SK-N-SH (cell line): ENCODE measurements around the gene TTC3. TPM values are rescaled to one million over a fixed set of nuclear protein-coding genes. Genes with fewer than 3 reads are reported as not detected.

Source experiments
- CTCF ChIA-PET: fragments of 300-600, 350-600 bp; formaldehyde crosslinking; extraction: SDS; loops from one replicate; lab custom pipeline; 2021; lab: Yijun Ruan, JAX
- POLR2A ChIA-PET: fragments of 350-600 bp; sonication (Branson Sonifier 250); formaldehyde crosslinking; extraction: SDS; loops from one replicate; lab custom pipeline; 2020; ENCODE audit warnings: antibody characterized with exemption, inconsistent platforms; lab: Yijun Ruan, JAX
- DNase-seq: peaks from one replicate; pipeline ENCODE4 v3.0.0; 2012
- H2AFZ ChIP-seq: fragments of 200-600 bp; sonication (generic); 2 replicates; pipeline ENCODE4 v1.8.1; 2016; ENCODE audit warnings: antibody characterized with exemption, mild to moderate bottlenecking, low read depth
- H3F3A ChIP-seq: fragments of 200-600 bp; sonication (generic); replicated peaks from 2 replicates; pipeline ENCODE3; 2016; ENCODE audit warnings: antibody characterized with exemption, mild to moderate bottlenecking; ENCODE audit not compliant: insufficient read depth
- H3K27ac ChIP-seq, 2 experiments: fragments of 200-500 bp in 1 of 2; fragments of 200-600 bp in 1 of 2; sonication (Bioruptor generic) in 1 of 2; sonication (generic), shearing (Covaris generic) in 1 of 2; 2 replicates each; pipeline versions ENCODE4 v1.5.1 to v1.6.1; 2014 to 2016; ENCODE audit warnings: low read depth in 2 of 2, inconsistent platforms in 1 of 2, low read length in 1 of 2, mild to moderate bottlenecking in 1 of 2, mixed read lengths in 1 of 2
- H3K27me3 ChIP-seq: fragments of 200-600 bp; sonication (generic), shearing (Covaris generic); 2 replicates; pipeline ENCODE4 v1.6.1; 2016; ENCODE audit warnings: mixed run types; ENCODE audit not compliant: insufficient read depth
- H3K36me3 ChIP-seq, 2 experiments: fragments of 200-500 bp in 1 of 2; fragments of 200-600 bp in 1 of 2; sonication (Bioruptor generic) in 1 of 2; sonication (generic) in 1 of 2; replicated peaks in 1 of 2; 2 replicates each; pipeline versions ENCODE3 to v1.5.1; 2014 to 2016; ENCODE audit warnings: low read length in 1 of 2, mild to moderate bottlenecking in 1 of 2; ENCODE audit not compliant: insufficient read depth in 2 of 2, control insufficient read depth in 1 of 2
- H3K4me1 ChIP-seq, 2 experiments: fragments of 200-500 bp in 1 of 2; fragments of 200-600 bp in 1 of 2; sonication (Bioruptor generic) in 1 of 2; sonication (generic), shearing (Covaris generic) in 1 of 2; 2 replicates each; pipeline versions ENCODE4 v1.5.1 to v1.6.1; 2014 to 2016; ENCODE audit warnings: low read depth in 1 of 2, low read length in 1 of 2, mixed run types in 1 of 2; ENCODE audit not compliant: insufficient read depth in 2 of 2, control insufficient read depth in 1 of 2
- H3K4me2 ChIP-seq: fragments of 200-600 bp; sonication (generic), shearing (Covaris generic); 2 replicates; pipeline ENCODE4 v1.6.1; 2017; ENCODE audit warnings: mixed run types
- H3K4me3 ChIP-seq, 2 experiments: fragments of 200-500 bp in 1 of 2; fragments of 200-600 bp in 1 of 2; sonication (Bioruptor generic) in 1 of 2; sonication (generic), shearing (Covaris generic) in 1 of 2; 2 replicates each; pipeline versions ENCODE4 v1.5.1 to v1.8.1; 2014 to 2016; ENCODE audit warnings: low read depth in 2 of 2, inconsistent platforms in 1 of 2, low read length in 1 of 2, mild to moderate bottlenecking in 1 of 2, mixed read lengths in 1 of 2, moderate library complexity in 1 of 2
- H3K79me2 ChIP-seq: fragments of 200-600 bp; sonication (generic); 2 replicates; pipeline ENCODE4 v1.8.1; 2017; ENCODE audit warnings: mild to moderate bottlenecking; ENCODE audit not compliant: insufficient read depth
- H3K9ac ChIP-seq: fragments of 200-600 bp; sonication (generic); 2 replicates; pipeline ENCODE4 v1.6.1; 2017; ENCODE audit warnings: mixed run types
- H3K9me2 ChIP-seq: fragments of 200-600 bp; sonication (generic); 2 replicates; pipeline ENCODE4 v1.6.1; 2017; ENCODE audit warnings: mixed run types
- H3K9me3 ChIP-seq: fragments of 200-600 bp; sonication (generic); 2 replicates; pipeline ENCODE4 v1.6.1; 2017; ENCODE audit warnings: mixed run types, mild to moderate bottlenecking, moderate library complexity
- H4K20me1 ChIP-seq: fragments of 200-600 bp; sonication (generic); 2 replicates; pipeline ENCODE4 v1.6.1; 2017; ENCODE audit warnings: mild to moderate bottlenecking, mixed run types; ENCODE audit not compliant: insufficient read depth
- CHD2 ChIP-seq: fragments of 150-350 bp; IDR thresholded peaks from 2 replicates; pipeline ENCODE4 v1.6.1; 2018; ENCODE audit warnings: low read length; ENCODE audit not compliant: partially characterized antibody
- CTCF ChIP-seq: fragments of 200-600 bp; sonication (generic); IDR thresholded peaks from 2 replicates; pipeline ENCODE4 v1.6.1; 2017; ENCODE audit warnings: antibody characterized with exemption, mild to moderate bottlenecking, moderate library complexity
- ELF1 ChIP-seq: IDR thresholded peaks from 2 replicates; pipeline ENCODE4 v1.4.0; 2012
- EP300 ChIP-seq, 2 experiments: IDR thresholded peaks; 2 replicates each; pipeline versions ENCODE4 v1.4.0 to v1.6.1; 2012; ENCODE audit warnings: borderline replicate concordance in 1 of 2, low read depth in 1 of 2, low read length in 1 of 2
- GATA2 ChIP-seq: sonication (generic); formaldehyde crosslinking; IDR thresholded peaks from 2 replicates; pipeline ENCODE4 v1.5.0; 2020; ENCODE audit warnings: mild to moderate bottlenecking, missing genetic modification reagents
- MAX ChIP-seq: IDR thresholded peaks from 2 replicates; pipeline ENCODE4 v1.4.0; 2012; ENCODE audit warnings: low read depth
- MEF2A ChIP-seq: IDR thresholded peaks from 2 replicates; pipeline ENCODE4 v1.4.0; 2012; ENCODE audit warnings: low read depth, borderline replicate concordance
- PBX3 ChIP-seq: IDR thresholded peaks from 2 replicates; pipeline ENCODE4; 2012
- POLR2AphosphoS5 ChIP-seq: IDR thresholded peaks from 2 replicates; pipeline ENCODE4 v1.6.1; 2012; ENCODE audit warnings: low read depth, low read length
- RAD21 ChIP-seq: IDR thresholded peaks from 2 replicates; pipeline ENCODE4 v1.6.1; 2012; ENCODE audit warnings: mild to moderate bottlenecking, low read length
- RFX5 ChIP-seq: IDR thresholded peaks from 2 replicates; pipeline ENCODE4 v1.6.1; 2012; ENCODE audit warnings: mild to moderate bottlenecking, improper control_type of control experiment, low read length
- TAF1 ChIP-seq: IDR thresholded peaks from 2 replicates; pipeline ENCODE4 v1.6.1; 2012; ENCODE audit warnings: low read depth, mild to moderate bottlenecking, low read length, moderate library complexity, borderline replicate concordance
- TCF12 ChIP-seq: IDR thresholded peaks from 2 replicates; pipeline ENCODE4 v1.4.0; 2012
- USF1 ChIP-seq: IDR thresholded peaks from 2 replicates; pipeline ENCODE4 v1.4.0; 2012; ENCODE audit warnings: low read depth, borderline replicate concordance
- ZBTB33 ChIP-seq: IDR thresholded peaks from 2 replicates; pipeline ENCODE4 v1.4.0; 2012; ENCODE audit warnings: low read depth, borderline replicate concordance
- WGBS: methylation state at CpG from one replicate; pipeline ENCODE4 v1.1.6; 2017; ENCODE audit warnings: low lambda C conversion rate; 5-methylcytosine and 5-hydroxymethylcytosine counted together
- polyA plus RNA-seq, 3 experiments: library from polyadenylated mRNA; depleted of rRNA; stranded (reverse); fragments of >200 nt; gene quantifications; 2 replicates each; pipeline ENCODE4 v1.2.3, GENCODE V29; 2012

Gene TTC3
- polyA plus RNA-seq, 1 of the 3 experiments (the other 2 are of a cell fraction), result 35.7 TPM

GRCh38 chr21:37237764-37238163 lies 164.7 kb downstream of the TTC3 start:
- ChIA-PET CTCF (no interaction called here), POLR2A (no interaction called here)
- peaks cover 16% of the 10 kb centered on the region for H4K20me1 ChIP-seq
- no peaks in the 10 kb centered on the region; a peak in 1 of 4 replicates for H3K4me1 ChIP-seq
- H3K9ac ChIP-seq, result no peak overlapping the region
- no peak overlapping the region for H2AFZ ChIP-seq
- DNase-seq, result no peak
- H3K4me2 ChIP-seq, result no peak overlapping the region
- peaks cover 52 to 61% of the 10 kb centered on the region in 2 experiments for H3K36me3 ChIP-seq
- no peaks in the 10 kb centered on the region for H3K27me3 ChIP-seq
- H3K27ac ChIP-seq, result no peak overlapping the region
- no peaks in the 10 kb centered on the region for H3K9me3 ChIP-seq
- H3K9me2 ChIP-seq, result no peaks in the 10 kb centered on the region
- 96% methylated on average over 4 of the region's 4 CpGs for WGBS
- H3K4me3 ChIP-seq, result no peak overlapping the region
- peaks cover 40% of the 10 kb centered on the region for H3K79me2 ChIP-seq
- TF ChIP-seq MAX (no peak), ZBTB33 (no peak), POLR2AphosphoS5 (no peak), TCF12 (no peak), EP300 (IDR thresholded peaks at IDR 0.05; ENCODE audit: borderline replicate concordance in 1 of 2, low read depth in 1 of 2, low read length in 1 of 2) (no peak), RFX5 (no peak), ELF1 (no peak)
- H3F3A ChIP-seq, result no peaks in the 10 kb centered on the region

GRCh38 chr21:37240978-37241377 lies 167.9 kb downstream of the TTC3 start:
- Histone ChIP-seq H3K9ac (no peak overlapping the region), H4K20me1 (peaks cover 39% of the 10 kb centered on the region), H3K4me3 (no peak overlapping the region), H3K9me3 (peaks cover 4% of the 10 kb centered on the region; the same call in 1 of the 2 replicates), H3K27me3 (no peaks in the 10 kb centered on the region), H3K4me2 (no peak overlapping the region), H3K27ac (no peak overlapping the region), H2AFZ (no peak overlapping the region), H3K79me2 (peaks cover 62% of the 10 kb centered on the region), H3K36me3 (peaks cover 42 to 44% of the 10 kb centered on the region in 2 experiments), H3K4me1 (no peaks in the 10 kb centered on the region; a peak in 1 of 4 replicates), H3F3A (no peaks in the 10 kb centered on the region), H3K9me2 (no peaks in the 10 kb centered on the region)
- POLR2A ChIA-PET, result no interaction called here
- CTCF ChIA-PET, result no interaction called here
- WGBS, result over 99% methylated on average over 8 of the region's 8 CpGs
- DNase-seq, result no peak
- TF ChIP-seq CHD2 (no peak), EP300 (IDR thresholded peaks at IDR 0.05; ENCODE audit: borderline replicate concordance in 1 of 2, low read depth in 1 of 2, low read length in 1 of 2) (no peak), RAD21 (no peak), TAF1 (no peak), USF1 (no peak), PBX3 (no peak), MEF2A (no peak), CTCF (no peak), ZBTB33 (no peak), GATA2 (CRISPR knock-in tag) (no peak), POLR2AphosphoS5 (no peak)
